Upper lobe of left lung (tissue), 4 donors: Measurements from ENCODE around the gene CHMP4A.

Experiments used
- EP300 ChIP-seq, 4 donors: sonication (generic); formaldehyde crosslinking; IDR thresholded peaks; one replicate each; pipeline ENCODE4 v1.5.1; 2017; ENCODE audit warnings: antibody characterized with exemption in 4 of 4, control low read depth in 2 of 4
- POLR2A ChIP-seq, 4 donors: fragments of 450-650 bp; IDR thresholded peaks; one replicate each; pipeline ENCODE4 v1.5.1; 2016 to 2017; ENCODE audit warnings: antibody characterized with exemption in 4 of 4, mild to moderate bottlenecking in 2 of 4
- POLR2AphosphoS5 ChIP-seq, 2 donors: sonication (generic); formaldehyde crosslinking; IDR thresholded peaks; one replicate each; pipeline ENCODE4 v1.5.1; 2017; ENCODE audit warnings: antibody characterized with exemption in 2 of 2
- TF ChIP-seq, protein P1 (sequence below), 6 experiments: fragments of 450-650 bp in 4 of 6; fragments of 200-600 bp in 2 of 6; sonication (generic) in 2 of 6; IDR thresholded peaks; one replicate each; pipeline ENCODE4 v1.5.1; 2016 to 2019; ENCODE audit warnings: antibody characterized with exemption in 6 of 6

GRCh38 chr14:24219080-24219479 lies 5.8 kb upstream of the CHMP4A start:
- TF ChIP-seq POLR2A (IDR thresholded peaks at IDR 0.05) (no peak), POLR2AphosphoS5 (IDR thresholded peaks at IDR 0.05) (no peak), EP300 (IDR thresholded peaks at IDR 0.05) (no peak)
- TF ChIP-seq, protein P1, sequence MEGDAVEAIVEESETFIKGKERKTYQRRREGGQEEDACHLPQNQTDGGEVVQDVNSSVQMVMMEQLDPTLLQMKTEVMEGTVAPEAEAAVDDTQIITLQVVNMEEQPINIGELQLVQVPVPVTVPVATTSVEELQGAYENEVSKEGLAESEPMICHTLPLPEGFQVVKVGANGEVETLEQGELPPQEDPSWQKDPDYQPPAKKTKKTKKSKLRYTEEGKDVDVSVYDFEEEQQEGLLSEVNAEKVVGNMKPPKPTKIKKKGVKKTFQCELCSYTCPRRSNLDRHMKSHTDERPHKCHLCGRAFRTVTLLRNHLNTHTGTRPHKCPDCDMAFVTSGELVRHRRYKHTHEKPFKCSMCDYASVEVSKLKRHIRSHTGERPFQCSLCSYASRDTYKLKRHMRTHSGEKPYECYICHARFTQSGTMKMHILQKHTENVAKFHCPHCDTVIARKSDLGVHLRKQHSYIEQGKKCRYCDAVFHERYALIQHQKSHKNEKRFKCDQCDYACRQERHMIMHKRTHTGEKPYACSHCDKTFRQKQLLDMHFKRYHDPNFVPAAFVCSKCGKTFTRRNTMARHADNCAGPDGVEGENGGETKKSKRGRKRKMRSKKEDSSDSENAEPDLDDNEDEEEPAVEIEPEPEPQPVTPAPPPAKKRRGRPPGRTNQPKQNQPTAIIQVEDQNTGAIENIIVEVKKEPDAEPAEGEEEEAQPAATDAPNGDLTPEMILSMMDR (IDR thresholded peaks at IDR 0.05), result no peak
